ENCODE results near the gene RUNX1. TPM values are rescaled to one million over a fixed set of nuclear protein-coding genes. Genes with fewer than 3 reads are reported as not detected.
A peak's percentile ranks its signal among the peaks of the same experiment; 100 is the strongest.

RUNX1 gene
- total RNA-seq, 1 donor from 2014 or later: 62.1 TPM

DNA sequence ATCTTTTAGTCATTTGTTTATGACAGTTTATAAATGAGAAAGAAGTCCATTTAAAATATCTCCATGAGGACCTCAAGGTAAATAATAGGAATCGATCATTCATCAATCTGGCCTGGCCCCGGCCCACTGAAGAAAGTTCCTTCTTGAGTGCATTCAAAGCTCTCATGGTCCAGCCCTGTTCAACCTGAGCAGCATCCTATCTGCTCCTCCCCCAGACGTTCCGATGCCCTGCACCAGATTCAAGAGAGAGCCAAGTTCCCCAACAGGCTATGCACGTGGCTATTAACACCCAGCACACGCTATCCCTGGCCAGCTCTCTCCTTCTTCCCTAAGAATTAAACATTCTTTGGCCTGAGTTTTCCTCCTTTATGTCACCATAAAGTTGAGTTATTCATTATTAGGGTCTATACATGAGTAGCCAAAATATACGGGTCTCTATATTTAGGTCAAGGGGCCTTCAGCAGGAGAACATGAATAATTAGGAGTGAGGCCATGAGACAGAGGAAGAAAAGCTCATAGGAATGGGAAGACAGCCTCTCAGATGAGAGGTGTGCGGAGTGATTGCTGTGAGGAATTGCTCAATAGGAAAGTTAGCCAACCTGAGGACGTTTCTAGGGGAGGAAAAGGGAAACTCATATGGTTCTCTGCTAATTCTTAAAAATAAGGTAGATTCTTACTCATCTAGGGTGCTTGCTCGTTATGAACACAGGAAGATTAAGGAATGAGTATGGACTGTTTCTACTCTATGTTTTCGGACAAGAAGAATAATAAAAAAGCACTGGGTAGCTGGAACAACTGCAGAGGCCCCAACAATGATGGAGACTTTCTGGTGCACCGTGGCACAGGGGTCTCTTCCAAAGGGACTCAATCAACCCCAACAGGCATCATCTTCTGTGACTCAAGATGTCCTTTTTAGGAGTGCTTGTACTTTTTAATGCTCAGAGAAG is 23.6 kb downstream of the RUNX1 start:
- intact Hi-C loops (cut with DNase I): no loop called here
- Histone ChIP-seq H3K27ac (no peak overlapping the region), H3K4me3 (no peak overlapping the region), H3K9me3 (no peaks in the 10 kb centered on the region), H3K27me3 (no peaks in the 10 kb centered on the region), H3K36me3 (no peaks in the 10 kb centered on the region), H3K4me1 (peaks cover 10% of the 10 kb centered on the region)
- no peak for DNase-seq (ENCODE audit: extremely low spot score in 2 of 2)
- TF ChIP-seq POLR2AphosphoS5 (IDR thresholded peaks at IDR 0.05; ENCODE audit: insufficient read depth in 1 of 2, low read depth in 1 of 2): no peak
- TF ChIP-seq, protein P1, sequence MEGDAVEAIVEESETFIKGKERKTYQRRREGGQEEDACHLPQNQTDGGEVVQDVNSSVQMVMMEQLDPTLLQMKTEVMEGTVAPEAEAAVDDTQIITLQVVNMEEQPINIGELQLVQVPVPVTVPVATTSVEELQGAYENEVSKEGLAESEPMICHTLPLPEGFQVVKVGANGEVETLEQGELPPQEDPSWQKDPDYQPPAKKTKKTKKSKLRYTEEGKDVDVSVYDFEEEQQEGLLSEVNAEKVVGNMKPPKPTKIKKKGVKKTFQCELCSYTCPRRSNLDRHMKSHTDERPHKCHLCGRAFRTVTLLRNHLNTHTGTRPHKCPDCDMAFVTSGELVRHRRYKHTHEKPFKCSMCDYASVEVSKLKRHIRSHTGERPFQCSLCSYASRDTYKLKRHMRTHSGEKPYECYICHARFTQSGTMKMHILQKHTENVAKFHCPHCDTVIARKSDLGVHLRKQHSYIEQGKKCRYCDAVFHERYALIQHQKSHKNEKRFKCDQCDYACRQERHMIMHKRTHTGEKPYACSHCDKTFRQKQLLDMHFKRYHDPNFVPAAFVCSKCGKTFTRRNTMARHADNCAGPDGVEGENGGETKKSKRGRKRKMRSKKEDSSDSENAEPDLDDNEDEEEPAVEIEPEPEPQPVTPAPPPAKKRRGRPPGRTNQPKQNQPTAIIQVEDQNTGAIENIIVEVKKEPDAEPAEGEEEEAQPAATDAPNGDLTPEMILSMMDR (IDR thresholded peaks at IDR 0.05): no peak
- no peak for TF ChIP-seq POLR2A (IDR thresholded peaks at IDR 0.05)

DNA sequence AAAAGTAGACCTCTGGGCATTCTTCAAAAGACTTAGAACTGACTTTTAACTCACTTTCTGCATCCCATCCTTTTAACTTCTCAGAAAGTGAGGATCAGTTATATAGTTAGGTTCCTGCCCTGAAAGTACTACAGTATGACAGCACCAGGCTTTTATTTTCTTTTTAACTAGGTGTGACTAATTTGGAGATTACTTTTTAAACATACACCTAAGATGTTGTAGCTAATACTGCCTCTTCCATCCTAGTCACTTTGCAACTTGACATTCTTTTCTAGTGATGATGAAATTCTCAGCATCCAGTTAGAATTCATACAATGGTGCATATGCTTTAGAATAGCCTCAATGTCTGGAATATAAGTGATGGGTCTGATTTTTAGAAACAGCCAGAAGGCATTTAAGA is 24.6 kb downstream of the RUNX1 start:
- Histone ChIP-seq H3K9me3 (no peaks in the 10 kb centered on the region), H3K4me1 (peaks cover 10% of the 10 kb centered on the region), H3K27ac (no peak overlapping the region), H3K4me3 (no peak overlapping the region), H3K27me3 (no peaks in the 10 kb centered on the region), H3K36me3 (no peaks in the 10 kb centered on the region)
- intact Hi-C loops (cut with DNase I): no loop called here
- TF ChIP-seq, protein P1 (IDR thresholded peaks at IDR 0.05): no peak
- TF ChIP-seq POLR2A (IDR thresholded peaks at IDR 0.05) (no peak), POLR2AphosphoS5 (IDR thresholded peaks at IDR 0.05; ENCODE audit: insufficient read depth in 1 of 2, low read depth in 1 of 2) (no peak)
- DNase-seq (ENCODE audit: extremely low spot score in 2 of 2): no peak

DNA sequence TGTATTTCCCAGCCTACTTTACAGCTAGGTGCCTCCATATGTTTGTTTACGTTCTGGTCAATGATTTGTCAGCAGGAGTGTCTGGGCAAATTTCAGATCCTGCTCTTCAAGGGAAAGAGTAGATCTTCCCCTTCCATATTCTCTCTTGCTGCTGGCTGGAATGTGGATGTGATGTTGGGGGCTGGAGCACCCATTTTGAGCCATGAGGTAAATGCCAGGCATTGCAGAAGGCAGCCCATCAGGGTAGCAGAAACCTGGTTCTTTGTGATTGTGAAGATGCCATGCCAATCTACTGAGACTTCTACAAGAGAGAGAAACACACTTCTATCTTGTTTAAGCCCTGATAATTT is 25.1 kb downstream of the RUNX1 start:
- no peak overlapping the region for H3K4me3 ChIP-seq
- no peaks in the 10 kb centered on the region for H3K9me3 ChIP-seq
- no peak overlapping the region for H3K27ac ChIP-seq
- intact Hi-C loops (cut with DNase I): no loop called here
- TF ChIP-seq, protein P1 (IDR thresholded peaks at IDR 0.05): no peak
- no peak for TF ChIP-seq POLR2AphosphoS5 (IDR thresholded peaks at IDR 0.05; ENCODE audit: insufficient read depth in 1 of 2, low read depth in 1 of 2)
- no peak for TF ChIP-seq POLR2A (IDR thresholded peaks at IDR 0.05)
- no peak for DNase-seq (ENCODE audit: extremely low spot score in 2 of 2)
- peaks cover 10% of the 10 kb centered on the region for H3K4me1 ChIP-seq
- no peaks in the 10 kb centered on the region for H3K36me3 ChIP-seq
- H3K27me3 ChIP-seq: no peaks in the 10 kb centered on the region

DNA sequence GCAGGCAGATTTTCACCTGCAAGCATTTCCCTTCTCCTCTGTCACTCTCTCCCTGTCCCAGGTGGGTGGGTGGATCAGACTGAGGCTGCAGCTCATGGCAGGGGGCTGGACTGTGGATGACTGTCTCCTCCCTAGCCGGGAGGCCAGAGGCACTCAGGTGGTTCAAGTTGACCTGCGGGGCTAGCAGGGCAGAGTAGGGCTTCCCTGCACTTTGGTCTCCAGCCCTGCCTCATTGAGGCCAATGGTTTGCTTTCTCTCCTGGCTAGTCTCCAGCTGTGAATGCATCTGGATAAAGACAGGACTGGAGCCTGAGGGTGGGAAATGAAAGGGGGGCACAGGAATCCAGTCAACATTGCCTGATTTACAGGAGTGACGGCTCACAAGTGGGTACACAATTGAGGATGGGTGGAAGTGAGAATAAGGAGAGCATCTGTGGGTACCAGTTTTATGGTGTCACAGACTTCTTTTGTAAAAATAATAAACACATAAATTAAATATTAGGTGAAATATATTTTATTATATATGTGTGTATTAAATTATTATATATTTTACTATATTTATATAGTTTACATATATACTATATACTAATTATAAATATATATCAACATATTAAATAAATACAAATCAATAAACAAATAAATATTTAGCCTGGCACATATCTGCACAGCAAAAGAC is 25.6 kb downstream of the RUNX1 start:
- intact Hi-C loops (cut with DNase I): no loop called here
- no peaks in the 10 kb centered on the region for H3K9me3 ChIP-seq
- H3K27ac ChIP-seq: no peak overlapping the region
- H3K4me3 ChIP-seq: no peak overlapping the region
- H3K4me1 ChIP-seq: peaks cover 10% of the 10 kb centered on the region
- DNase-seq (ENCODE audit: extremely low spot score in 2 of 2): no peak
- H3K36me3 ChIP-seq: no peaks in the 10 kb centered on the region
- no peak for TF ChIP-seq POLR2A (IDR thresholded peaks at IDR 0.05)
- no peak for TF ChIP-seq POLR2AphosphoS5 (IDR thresholded peaks at IDR 0.05; ENCODE audit: insufficient read depth in 1 of 2, low read depth in 1 of 2)
- H3K27me3 ChIP-seq: no peaks in the 10 kb centered on the region

DNA sequence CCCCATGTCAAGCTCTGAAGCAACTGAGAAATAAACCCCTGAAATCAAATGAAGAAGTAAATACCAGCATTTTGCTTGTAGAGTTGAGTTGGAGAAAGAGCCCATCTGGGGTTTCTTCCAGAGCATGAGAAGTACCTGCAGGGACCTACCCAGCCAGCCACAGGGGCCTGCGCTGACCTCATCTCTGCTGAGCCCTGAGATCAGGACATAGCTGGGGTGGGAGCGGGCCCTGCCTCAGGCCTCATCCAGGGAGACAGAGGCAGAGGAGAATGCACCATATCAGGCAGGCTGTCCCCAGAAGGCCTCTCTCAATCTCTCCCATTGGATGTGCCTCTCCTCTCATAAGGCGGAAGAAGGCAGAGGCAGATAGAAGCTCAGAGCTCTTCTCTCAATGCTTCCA is 27.6 kb downstream of the RUNX1 start:
- intact Hi-C loops (cut with DNase I): no loop called here
- DNase-seq (ENCODE audit: extremely low spot score in 2 of 2): peak in 1 of 2 donors; percentile 74

More for the DNA sequence above, 27.6 kb downstream of the RUNX1 start:
- Histone ChIP-seq H3K27me3 (no peaks in the 10 kb centered on the region), H3K36me3 (no peaks in the 10 kb centered on the region), H3K4me1 (peaks cover 1% of the 10 kb centered on the region), H3K4me3 (no peak overlapping the region), H3K27ac (no peak overlapping the region), H3K9me3 (no peaks in the 10 kb centered on the region)
- no peak for TF ChIP-seq POLR2A (IDR thresholded peaks at IDR 0.05)
- TF ChIP-seq POLR2AphosphoS5 (IDR thresholded peaks at IDR 0.05; ENCODE audit: insufficient read depth in 1 of 2, low read depth in 1 of 2): no peak
- TF ChIP-seq, protein P1 (IDR thresholded peaks at IDR 0.05): no peak

All from vagina (tissue), 2 donors.